ENCODE results near the gene FAM184B. TPM values are rescaled to one million over a fixed set of nuclear protein-coding genes. Genes with fewer than 3 reads are reported as not detected.

FAM184B gene
- polyA plus RNA-seq, 3 donors: not detected

GRCh38 chr4:17704020-17704650, 77.3 kb downstream of the FAM184B start:
- no peaks in the 10 kb centered on the region for H3K4me1 ChIP-seq (ENCODE audit: control insufficient read depth in 1 of 2, insufficient read depth in 2 of 2, low read length in 2 of 2)
- no peaks in the 10 kb centered on the region for H3K9me3 ChIP-seq (replicated peaks in 1 of 2; ENCODE audit: control insufficient read depth in 1 of 2, insufficient read depth in 1 of 2, low read length in 2 of 2)
- no peak overlapping the region for H3K4me3 Mint-ChIP-seq
- no peak overlapping the region for H3K4me2 ChIP-seq (replicated peaks; ENCODE audit: extremely low read depth, low read length, poor library complexity, severe bottlenecking)
- H3K36me3 Mint-ChIP-seq: no peaks in the 10 kb centered on the region
- WGBS (ENCODE audit: insufficient coverage): 67% methylated on average over 3 of the region's 6 CpGs
- no peak for DNase-seq
- H3K36me3 ChIP-seq (replicated peaks in 1 of 2; ENCODE audit: control insufficient read depth in 1 of 2, insufficient read depth in 2 of 2, low read length in 2 of 2): no peaks in the 10 kb centered on the region
- no peak overlapping the region for H2AFZ ChIP-seq (ENCODE audit: insufficient read depth, low read depth, low read length, poor library complexity, severe bottlenecking)
- no peaks in the 10 kb centered on the region for H4K20me1 ChIP-seq (ENCODE audit: insufficient read depth, low read length)
- intact Hi-C loops (cut with micrococcal nuclease): no loop called here
- H3K27me3 Mint-ChIP-seq (ENCODE audit: low read depth in 3 of 3): peaks cover 2 to 4% (median 3%) of the 10 kb centered on the region in 3 donors
- H3K4me3 ChIP-seq (replicated peaks in 1 of 3; ENCODE audit: low read depth in 2 of 3, low read length in 3 of 3): no peak overlapping the region
- H3K9ac ChIP-seq (ENCODE audit: insufficient read depth, low read length, poor library complexity, severe bottlenecking): no peak overlapping the region
- TF ChIP-seq, protein P1, sequence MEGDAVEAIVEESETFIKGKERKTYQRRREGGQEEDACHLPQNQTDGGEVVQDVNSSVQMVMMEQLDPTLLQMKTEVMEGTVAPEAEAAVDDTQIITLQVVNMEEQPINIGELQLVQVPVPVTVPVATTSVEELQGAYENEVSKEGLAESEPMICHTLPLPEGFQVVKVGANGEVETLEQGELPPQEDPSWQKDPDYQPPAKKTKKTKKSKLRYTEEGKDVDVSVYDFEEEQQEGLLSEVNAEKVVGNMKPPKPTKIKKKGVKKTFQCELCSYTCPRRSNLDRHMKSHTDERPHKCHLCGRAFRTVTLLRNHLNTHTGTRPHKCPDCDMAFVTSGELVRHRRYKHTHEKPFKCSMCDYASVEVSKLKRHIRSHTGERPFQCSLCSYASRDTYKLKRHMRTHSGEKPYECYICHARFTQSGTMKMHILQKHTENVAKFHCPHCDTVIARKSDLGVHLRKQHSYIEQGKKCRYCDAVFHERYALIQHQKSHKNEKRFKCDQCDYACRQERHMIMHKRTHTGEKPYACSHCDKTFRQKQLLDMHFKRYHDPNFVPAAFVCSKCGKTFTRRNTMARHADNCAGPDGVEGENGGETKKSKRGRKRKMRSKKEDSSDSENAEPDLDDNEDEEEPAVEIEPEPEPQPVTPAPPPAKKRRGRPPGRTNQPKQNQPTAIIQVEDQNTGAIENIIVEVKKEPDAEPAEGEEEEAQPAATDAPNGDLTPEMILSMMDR (IDR thresholded peaks at IDR 0.05): no peak
- no peaks in the 10 kb centered on the region for H3K27me3 ChIP-seq (ENCODE audit: control insufficient read depth in 2 of 2, insufficient read depth in 2 of 2, low read length in 2 of 2)
- no peaks in the 10 kb centered on the region for H3K79me2 ChIP-seq (ENCODE audit: insufficient read depth, low read length)
- H3K9me3 Mint-ChIP-seq: peaks cover 0 to 6% (median 3%) of the 10 kb centered on the region in 7 donors
- no peaks in the 10 kb centered on the region for H3K4me1 Mint-ChIP-seq
- peak overlapping the region in 1 of 7 donors; percentile 64 for H3K27ac Mint-ChIP-seq
- H3K27ac ChIP-seq (ENCODE audit: low read depth in 1 of 2, low read length in 2 of 2): no peak overlapping the region

GRCh38 chr4:17702641-17703040, 78.8 kb downstream of the FAM184B start:
- Histone ChIP-seq H3K27ac (ENCODE audit: low read depth in 1 of 2, low read length in 2 of 2) (no peak overlapping the region), H3K4me1 (ENCODE audit: control insufficient read depth in 1 of 2, insufficient read depth in 2 of 2, low read length in 2 of 2) (no peaks in the 10 kb centered on the region), H3K9me3 (replicated peaks in 1 of 2; ENCODE audit: control insufficient read depth in 1 of 2, insufficient read depth in 1 of 2, low read length in 2 of 2) (no peaks in the 10 kb centered on the region), H3K4me3 (replicated peaks in 1 of 3; ENCODE audit: low read depth in 2 of 3, low read length in 3 of 3) (no peak overlapping the region), H3K4me2 (replicated peaks; ENCODE audit: extremely low read depth, low read length, poor library complexity, severe bottlenecking) (no peak overlapping the region), H3K79me2 (ENCODE audit: insufficient read depth, low read length) (no peaks in the 10 kb centered on the region), H3K27me3 (ENCODE audit: control insufficient read depth in 2 of 2, insufficient read depth in 2 of 2, low read length in 2 of 2) (no peaks in the 10 kb centered on the region), H2AFZ (ENCODE audit: insufficient read depth, low read depth, low read length, poor library complexity, severe bottlenecking) (no peak overlapping the region), H3K36me3 (replicated peaks in 1 of 2; ENCODE audit: control insufficient read depth in 1 of 2, insufficient read depth in 2 of 2, low read length in 2 of 2) (no peaks in the 10 kb centered on the region), H4K20me1 (ENCODE audit: insufficient read depth, low read length) (no peaks in the 10 kb centered on the region), H3K9ac (ENCODE audit: insufficient read depth, low read length, poor library complexity, severe bottlenecking) (no peak overlapping the region)
- intact Hi-C loops (cut with micrococcal nuclease): no loop called here
- Mint-ChIP-seq H3K27me3 (ENCODE audit: low read depth in 3 of 3) (peaks cover 3 to 4% (median 3%) of the 10 kb centered on the region in 3 donors), H3K4me1 (no peaks in the 10 kb centered on the region), H3K9me3 (peaks cover 2 to 11% (median 7%) of the 10 kb centered on the region in 7 donors), H3K27ac (no peak overlapping the region), H3K4me3 (no peak overlapping the region), H3K36me3 (no peaks in the 10 kb centered on the region)
- TF ChIP-seq, protein P1 (IDR thresholded peaks at IDR 0.05): no peak
- 83% methylated on average over 4 of the region's 5 CpGs for WGBS (ENCODE audit: insufficient coverage)
- no peak for DNase-seq

All from CD14-positive monocyte (primary cell).